PC-3 (cell line): ENCODE measurements around the gene PLEKHA5. TPM values are rescaled to one million over a fixed set of nuclear protein-coding genes. Genes with fewer than 3 reads are reported as not detected.
"Not testable (repeated sequence)": the region's sequence is repeated elsewhere in the genome, so short reads cannot be mapped to it uniquely, and the experiment has no call there.

Experiments
- ATAC-seq: fragments of 200-7000 bp; cut with Tn5 transposase; 2 replicates; pipeline ENCODE4 v1.9.1; 2020; ENCODE audit warnings: mild to moderate bottlenecking, moderate library complexity
- BruUV-seq: library from RNA; stranded (reverse); fragments of 400-500 nt; replicated peaks from 2 replicates; lab custom pipeline; 2021; lab: Mats Ljungman, UMichigan
- CTCF ChIA-PET: fragments of 300-600 bp; sonication (Branson Sonifier 250); formaldehyde crosslinking; loops from one replicate; lab custom pipeline; 2022; ENCODE audit warnings: antibody characterized with exemption; lab: Charles Lee
- POLR2A ChIA-PET: fragments of 300-600 bp; sonication (Branson Sonifier 250); formaldehyde crosslinking; loops from one replicate; lab custom pipeline; 2022; ENCODE audit warnings: antibody characterized with exemption; ENCODE audit not compliant: unreplicated experiment; lab: Charles Lee
- DNase-seq: peaks from one replicate; pipeline ENCODE4 v3.0.0-alpha.2; 2015
- H2AFZ ChIP-seq: fragments of 300-600 bp; sonication (generic); 2 replicates; pipeline ENCODE4 v1.6.0; 2016; ENCODE audit warnings: antibody characterized with exemption, low read length
- H3F3A ChIP-seq: fragments of 300-600 bp; sonication (generic); one replicate; pipeline ENCODE4 v1.6.0; 2017; ENCODE audit warnings: antibody characterized with exemption, low read length, control low read depth, mild to moderate bottlenecking; ENCODE audit not compliant: unreplicated experiment
- H3K27ac ChIP-seq: fragments of 300-600 bp; sonication (generic); 2 replicates; pipeline ENCODE4 v1.5.1; 2016; ENCODE audit warnings: mild to moderate bottlenecking, low read length
- H3K27me3 ChIP-seq: fragments of 300-600 bp; sonication (generic); 2 replicates; pipeline ENCODE4 v1.6.1; 2016; ENCODE audit warnings: low read length, mixed read lengths
- H3K36me3 ChIP-seq: fragments of 300-600 bp; sonication (generic); 2 replicates; pipeline ENCODE4 v1.6.1; 2016; ENCODE audit warnings: low read depth, mixed run types, low read length, mixed read lengths
- H3K4me1 ChIP-seq: fragments of 300-600 bp; sonication (generic); 2 replicates; pipeline ENCODE4 v1.5.1; 2016; ENCODE audit warnings: low read length; ENCODE audit not compliant: insufficient read depth
- H3K4me2 ChIP-seq: fragments of 300-600 bp; sonication (generic); 2 replicates; pipeline ENCODE4 v1.6.0; 2016; ENCODE audit warnings: low read length
- H3K4me3 ChIP-seq: fragments of 300-600 bp; sonication (generic); 2 replicates; pipeline ENCODE4 v1.5.1; 2016; ENCODE audit warnings: mild to moderate bottlenecking, low read length, mixed read lengths
- H3K79me2 ChIP-seq: fragments of 300-600 bp; sonication (generic); 2 replicates; pipeline ENCODE4 v1.6.1; 2017; ENCODE audit warnings: low read length, mixed read lengths
- H3K9ac ChIP-seq: fragments of 300-600 bp; sonication (generic); 2 replicates; pipeline ENCODE4 v1.6.0; 2016; ENCODE audit warnings: mild to moderate bottlenecking, low read length
- H3K9me2 ChIP-seq: fragments of 300-600 bp; sonication (generic); replicated peaks from 2 replicates; pipeline ENCODE4 v1.6.1; 2016; ENCODE audit warnings: mixed run types, low read length, mixed read lengths
- H3K9me3 ChIP-seq: fragments of 300-600 bp; sonication (generic); 2 replicates; pipeline ENCODE4 v1.6.1; 2016; ENCODE audit warnings: low read length, mixed read lengths
- H4K20me1 ChIP-seq: fragments of 300-600 bp; sonication (generic); 2 replicates; pipeline ENCODE4 v1.6.1; 2016; ENCODE audit warnings: low read length, mixed read lengths
- CTCF ChIP-seq: fragments of 300-600 bp; sonication (generic); conservative IDR thresholded peaks from 2 replicates; pipeline ENCODE4 v1.5.1; 2017; ENCODE audit warnings: antibody characterized with exemption, low read depth, mild to moderate bottlenecking, low read length
- EZH2 ChIP-seq: fragments of 300-600 bp; sonication (generic); IDR thresholded peaks from one replicate; pipeline ENCODE4 v1.6.1; 2017; ENCODE audit warnings: antibody characterized with exemption, mild to moderate bottlenecking, low read length; ENCODE audit not compliant: unreplicated experiment
- EZH2phosphoT487 ChIP-seq: fragments of 300-600 bp; sonication (generic); IDR thresholded peaks from 2 replicates; pipeline ENCODE4 v1.6.1; 2018; ENCODE audit warnings: mild to moderate bottlenecking, antibody characterized with exemption, low read length, borderline replicate concordance
- intact Hi-C: fragments of 100-400 bp; cut with micrococcal nuclease; formaldehyde crosslinking; loops from 2 replicates; pipeline ENCODE4 v1.9.0; 2023
- total RNA-seq: library from RNA; depleted of rRNA; stranded (reverse); fragments of >200 nt; gene quantifications from 2 replicates; pipeline ENCODE4 v1.2.3, GENCODE V29; 2014

Gene PLEKHA5
- total RNA-seq, 1 experiment from 2014 or later = 16.7 TPM

DNA sequence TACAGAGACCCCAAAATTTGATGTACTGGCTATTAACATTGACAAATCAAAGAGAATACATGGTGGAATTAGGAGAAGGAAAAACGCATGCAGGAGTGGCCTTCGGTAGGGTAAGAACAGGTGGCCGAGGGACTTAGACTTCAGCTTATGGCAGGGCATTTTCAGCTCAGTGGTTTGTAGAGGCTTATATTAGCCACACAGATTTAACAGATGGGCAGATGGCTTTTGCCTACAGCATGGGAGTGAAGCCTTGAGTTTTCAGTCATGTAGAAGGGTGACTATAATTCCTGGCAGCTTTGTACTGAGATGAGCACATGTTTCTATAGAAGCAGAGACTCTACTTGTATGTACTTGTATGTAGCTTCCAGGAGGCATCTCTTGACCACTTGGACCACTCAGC, 40.9 kb upstream of the PLEKHA5 start:
- no peaks in the 10 kb centered on the region for H3F3A ChIP-seq
- POLR2A ChIA-PET = no interaction called here
- no peaks in the 10 kb centered on the region for H3K9me2 ChIP-seq
- H3K36me3 ChIP-seq = no peaks in the 10 kb centered on the region
- intact Hi-C loops = no loop called here
- TF ChIP-seq EZH2phosphoT487 (no peak), CTCF (no peak), EZH2 (no peak)
- DNase-seq = no peak
- no peak for ATAC-seq
- H3K27ac ChIP-seq = no peak overlapping the region
- no peaks in the 10 kb centered on the region for H3K4me1 ChIP-seq
- CTCF ChIA-PET = no interaction called here
- no peak overlapping the region for H2AFZ ChIP-seq
- BruUV-seq = no TSS peak
- H3K9ac ChIP-seq = no peak overlapping the region
- no peak overlapping the region for H3K4me2 ChIP-seq
- no peak overlapping the region for H3K4me3 ChIP-seq
- H4K20me1 ChIP-seq = no peaks in the 10 kb centered on the region
- H3K27me3 ChIP-seq = no peaks in the 10 kb centered on the region
- no peaks in the 10 kb centered on the region for H3K9me3 ChIP-seq
- no peaks in the 10 kb centered on the region for H3K79me2 ChIP-seq

GRCh38 chr12:19092482-19092881, 37.1 kb upstream of the PLEKHA5 start:
- CTCF ChIA-PET, H3K27me3 ChIP-seq, H4K20me1 ChIP-seq, H3K9ac ChIP-seq, BruUV-seq, intact Hi-C loops, H3K36me3 ChIP-seq, POLR2A ChIA-PET, H2AFZ ChIP-seq, H3K9me3 ChIP-seq, H3F3A ChIP-seq, ATAC-seq, H3K4me2 ChIP-seq, H3K27ac ChIP-seq, H3K79me2 ChIP-seq, H3K9me2 ChIP-seq, H3K4me3 ChIP-seq, DNase-seq: not testable (repeated sequence)
- peaks cover 14% of the 10 kb centered on the region for H3K4me1 ChIP-seq

DNA sequence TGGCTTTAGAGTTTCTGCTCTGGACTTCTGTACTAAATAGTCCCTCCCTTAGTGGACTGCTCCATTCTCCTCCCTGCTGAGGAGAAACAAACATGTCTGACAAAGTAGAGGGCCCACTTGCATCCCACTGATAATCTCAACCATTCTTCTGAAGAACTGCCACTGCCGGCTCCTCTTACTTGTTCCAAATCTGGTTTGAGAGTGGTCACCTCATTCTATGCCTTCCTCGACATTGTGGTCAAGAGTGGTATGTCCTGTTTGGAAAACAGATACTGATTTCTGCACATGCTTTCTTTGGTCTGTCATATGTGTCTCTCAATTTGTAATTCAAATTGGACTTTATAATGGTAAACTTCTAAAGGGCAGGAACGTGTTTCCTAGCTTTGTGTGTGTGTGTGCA, 36.3 kb upstream of the PLEKHA5 start:
- Histone ChIP-seq H3K36me3 (no peaks in the 10 kb centered on the region), H3K9me2 (no peaks in the 10 kb centered on the region), H3K9ac (no peak overlapping the region), H3K4me3 (no peak overlapping the region), H3F3A (no peaks in the 10 kb centered on the region), H4K20me1 (no peaks in the 10 kb centered on the region), H3K9me3 (no peaks in the 10 kb centered on the region), H3K4me1 (peaks cover 14% of the 10 kb centered on the region), H3K27ac (no peak overlapping the region), H3K79me2 (no peaks in the 10 kb centered on the region), H3K4me2 (no peak overlapping the region), H3K27me3 (no peaks in the 10 kb centered on the region), H2AFZ (no peak overlapping the region)
- no peak for ATAC-seq
- intact Hi-C loops = no loop called here
- TF ChIP-seq EZH2phosphoT487 (no peak), CTCF (no peak), EZH2 (no peak)
- no TSS peak for BruUV-seq
- POLR2A ChIA-PET = no interaction called here
- no peak for DNase-seq
- CTCF ChIA-PET = no interaction called here
